Activated T-helper 17 cell treated with anti-CD3 and anti-CD28 coated beads, Interleukin-2, amount 50 U/mL, for 72 hours (primary cell): Measurements from ENCODE around the gene PTPRD. TPM values are rescaled to one million over a fixed set of nuclear protein-coding genes. Genes with fewer than 3 reads are reported as not detected.

Source experiments
- ATAC-seq: fragments of 150-1000 bp; cut with Tn5 transposase; replicated peaks from 2 replicates; pipeline ENCODE4 v1.10.0; 2021; ENCODE audit warnings: mild to moderate bottlenecking, moderate library complexity
- H3K27ac Mint-ChIP-seq: one replicate; pipeline ENCODE4 v1.8.0; 2022; ENCODE audit warnings: mixed read lengths
- H3K27me3 Mint-ChIP-seq: one replicate; pipeline ENCODE4 v1.8.0; 2022; ENCODE audit warnings: mixed read lengths
- H3K36me3 Mint-ChIP-seq: one replicate; pipeline ENCODE4 v1.8.0; 2022; ENCODE audit warnings: low read depth, mild to moderate bottlenecking, mixed read lengths
- H3K4me1 Mint-ChIP-seq: one replicate; pipeline ENCODE4 v1.8.0; 2022; ENCODE audit warnings: mixed read lengths
- H3K4me3 Mint-ChIP-seq: one replicate; pipeline ENCODE4 v1.8.0; 2022; ENCODE audit warnings: mild to moderate bottlenecking, mixed read lengths
- H3K9me3 Mint-ChIP-seq: one replicate; pipeline ENCODE4 v1.8.0; 2022; ENCODE audit warnings: mixed read lengths
- total RNA-seq, 2 donors: library from RNA; stranded (reverse); gene quantifications; one replicate each; pipeline ENCODE4 v1.2.3, GENCODE V29; 2022

The PTPRD gene
- total RNA-seq, 2 donors from 2014 or later, result 0.04 TPM; not detected in 1

- no peaks in the 10 kb centered on the region for H3K4me1 Mint-ChIP-seq
- H3K27ac Mint-ChIP-seq, result no peak overlapping the region
- no peaks in the 10 kb centered on the region for H3K27me3 Mint-ChIP-seq
- H3K36me3 Mint-ChIP-seq, result no peaks in the 10 kb centered on the region
- no peaks in the 10 kb centered on the region for H3K9me3 Mint-ChIP-seq
- no peak for ATAC-seq
- H3K4me3 Mint-ChIP-seq, result no peak overlapping the region
Measured at GRCh38 chr9:8555762-8556500, 2056.9 kb downstream of the PTPRD start.

GRCh38 chr9:8553444-8553843 is 2059.4 kb downstream of the PTPRD start:
- Mint-ChIP-seq H3K27me3 (no peaks in the 10 kb centered on the region), H3K27ac (no peak overlapping the region), H3K36me3 (no peaks in the 10 kb centered on the region), H3K9me3 (no peaks in the 10 kb centered on the region), H3K4me3 (no peak overlapping the region), H3K4me1 (no peaks in the 10 kb centered on the region)
- no peak for ATAC-seq

DNA sequence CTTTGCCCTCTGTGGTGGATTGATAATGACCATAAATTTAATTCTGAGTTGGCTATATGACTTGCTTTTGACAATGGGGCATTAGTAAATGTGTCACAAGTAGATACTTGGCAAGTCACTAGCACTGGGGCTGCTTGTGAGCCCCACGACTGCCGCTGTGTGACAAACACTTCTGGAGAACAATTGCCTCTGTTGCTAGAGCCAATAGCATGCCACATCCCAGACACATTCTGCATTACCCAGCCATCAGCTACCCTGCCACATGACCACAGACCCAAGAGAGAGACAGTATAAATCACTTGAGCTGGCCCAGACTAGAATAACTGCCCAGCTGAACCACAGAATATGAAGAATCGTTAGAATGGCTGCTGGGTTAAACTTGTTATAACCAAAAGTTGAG is 2060.1 kb downstream of the PTPRD start:
- no peaks in the 10 kb centered on the region for H3K27me3 Mint-ChIP-seq
- H3K4me3 Mint-ChIP-seq, result no peak overlapping the region
- no peak for ATAC-seq
- no peak overlapping the region for H3K27ac Mint-ChIP-seq
- H3K36me3 Mint-ChIP-seq, result no peaks in the 10 kb centered on the region
- H3K4me1 Mint-ChIP-seq, result no peaks in the 10 kb centered on the region
- H3K9me3 Mint-ChIP-seq, result no peaks in the 10 kb centered on the region

- H3K27me3 Mint-ChIP-seq, result no peaks in the 10 kb centered on the region
- no peak for ATAC-seq
- H3K36me3 Mint-ChIP-seq, result no peaks in the 10 kb centered on the region
- H3K4me3 Mint-ChIP-seq, result no peak overlapping the region
- no peaks in the 10 kb centered on the region for H3K4me1 Mint-ChIP-seq
- H3K27ac Mint-ChIP-seq, result no peak overlapping the region
- H3K9me3 Mint-ChIP-seq, result no peaks in the 10 kb centered on the region
Measured at GRCh38 chr9:8549214-8549613, 2063.6 kb downstream of the PTPRD start.

DNA sequence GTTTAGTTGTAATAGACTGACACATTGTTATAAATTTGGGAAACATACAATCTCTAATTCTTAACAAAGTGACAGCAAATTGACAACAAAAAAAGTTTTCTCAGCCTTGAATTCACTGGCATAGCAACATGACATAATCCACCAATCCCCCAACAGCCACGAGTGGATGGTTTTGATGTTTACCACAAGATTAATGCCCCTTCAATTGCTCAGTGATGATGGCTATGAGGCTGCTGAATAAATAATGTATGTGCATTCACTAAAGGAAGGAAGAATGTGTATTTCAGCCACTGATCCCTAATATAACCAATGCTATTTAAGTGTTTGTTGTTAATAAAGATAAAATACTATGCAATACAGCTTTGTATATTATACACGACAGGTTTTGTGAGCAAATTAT is 2069.6 kb downstream of the PTPRD start:
- no peak overlapping the region for H3K4me3 Mint-ChIP-seq
- H3K27me3 Mint-ChIP-seq, result no peaks in the 10 kb centered on the region
- H3K9me3 Mint-ChIP-seq, result no peaks in the 10 kb centered on the region
- H3K27ac Mint-ChIP-seq, result no peak overlapping the region
- no peaks in the 10 kb centered on the region for H3K4me1 Mint-ChIP-seq
- H3K36me3 Mint-ChIP-seq, result no peaks in the 10 kb centered on the region
- no peak for ATAC-seq

GRCh38 chr9:8542537-8542936 is 2070.3 kb downstream of the PTPRD start:
- Mint-ChIP-seq H3K4me1 (no peaks in the 10 kb centered on the region), H3K27ac (no peak overlapping the region), H3K9me3 (no peaks in the 10 kb centered on the region), H3K27me3 (no peaks in the 10 kb centered on the region), H3K36me3 (no peaks in the 10 kb centered on the region), H3K4me3 (no peak overlapping the region)
- no peak for ATAC-seq

DNA sequence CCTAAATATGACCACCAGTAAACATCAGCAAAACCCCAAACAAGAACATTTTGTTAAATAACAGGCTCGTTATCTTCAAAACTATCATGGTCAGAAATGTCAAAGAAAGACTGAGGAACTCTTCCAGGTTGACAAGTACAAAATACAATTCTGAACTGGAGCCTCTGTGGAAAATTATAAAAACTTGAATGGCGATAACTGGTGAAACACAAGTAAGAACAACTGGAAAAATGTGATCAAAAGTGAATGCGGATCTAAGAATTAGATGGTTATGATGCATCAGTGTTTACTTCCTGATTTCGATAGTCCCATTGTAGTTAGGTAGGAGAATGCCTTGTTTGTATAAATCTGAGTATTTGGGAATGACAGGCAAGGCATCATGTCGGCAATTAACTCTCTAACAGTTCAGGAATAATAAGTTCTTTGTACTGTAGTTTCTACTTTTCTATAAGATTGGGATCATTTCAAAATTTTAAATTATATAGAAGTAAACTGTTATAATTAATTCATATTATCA is 2073.1 kb downstream of the PTPRD start:
- Mint-ChIP-seq H3K4me3 (no peak overlapping the region), H3K4me1 (no peaks in the 10 kb centered on the region), H3K27ac (no peak overlapping the region), H3K9me3 (no peaks in the 10 kb centered on the region), H3K36me3 (no peaks in the 10 kb centered on the region), H3K27me3 (no peaks in the 10 kb centered on the region)
- ATAC-seq, result no peak

GRCh38 chr9:8536845-8537244 is 2076.0 kb downstream of the PTPRD start:
- Mint-ChIP-seq H3K4me1 (no peaks in the 10 kb centered on the region), H3K27me3 (no peaks in the 10 kb centered on the region), H3K36me3 (no peaks in the 10 kb centered on the region), H3K4me3 (no peak overlapping the region), H3K9me3 (no peaks in the 10 kb centered on the region), H3K27ac (no peak overlapping the region)
- no peak for ATAC-seq

- Mint-ChIP-seq H3K4me1 (no peaks in the 10 kb centered on the region), H3K9me3 (no peaks in the 10 kb centered on the region), H3K27ac (no peak overlapping the region), H3K4me3 (no peak overlapping the region), H3K36me3 (no peaks in the 10 kb centered on the region), H3K27me3 (no peaks in the 10 kb centered on the region)
- ATAC-seq, result no peak
Measured at GRCh38 chr9:8534828-8535227, 2078.0 kb downstream of the PTPRD start.

- Mint-ChIP-seq H3K36me3 (no peaks in the 10 kb centered on the region), H3K4me1 (no peaks in the 10 kb centered on the region), H3K9me3 (no peaks in the 10 kb centered on the region), H3K27me3 (peaks cover 2% of the 10 kb centered on the region), H3K4me3 (no peak overlapping the region), H3K27ac (no peak overlapping the region)
- no peak for ATAC-seq
Measured at GRCh38 chr9:8533681-8534080, 2079.1 kb downstream of the PTPRD start.

DNA sequence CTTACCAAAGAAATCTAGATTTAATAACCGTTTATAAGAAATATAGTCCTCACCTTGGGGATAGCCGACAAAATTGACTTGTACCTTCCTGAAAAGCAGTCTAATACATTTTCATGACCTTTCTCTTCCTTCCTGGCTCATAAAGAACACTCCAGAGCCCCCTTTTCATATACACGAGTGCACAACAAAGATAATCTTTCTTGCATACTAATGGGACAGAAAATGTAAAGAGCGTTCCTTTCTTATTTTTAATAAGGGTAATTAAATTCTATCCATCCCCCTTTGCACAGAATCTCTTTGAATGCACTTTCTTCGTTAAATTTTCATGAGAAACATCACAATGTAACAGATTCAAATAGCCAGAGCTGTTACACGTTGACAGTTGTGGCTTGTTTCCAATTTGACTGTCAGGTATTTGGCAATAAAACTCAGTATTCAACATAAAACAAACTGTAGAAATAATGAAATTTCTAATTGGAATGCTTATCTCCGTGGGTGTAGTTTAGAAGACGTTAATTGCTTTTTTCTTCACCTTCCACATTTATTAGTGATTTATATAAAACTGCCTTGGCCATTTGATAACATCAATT is 2080.9 kb downstream of the PTPRD start:
- H3K4me1 Mint-ChIP-seq, result no peaks in the 10 kb centered on the region
- no peak for ATAC-seq
- no peak overlapping the region for H3K27ac Mint-ChIP-seq
- no peaks in the 10 kb centered on the region for H3K36me3 Mint-ChIP-seq
- peaks cover 3% of the 10 kb centered on the region for H3K27me3 Mint-ChIP-seq
- no peaks in the 10 kb centered on the region for H3K9me3 Mint-ChIP-seq
- no peak overlapping the region for H3K4me3 Mint-ChIP-seq

DNA sequence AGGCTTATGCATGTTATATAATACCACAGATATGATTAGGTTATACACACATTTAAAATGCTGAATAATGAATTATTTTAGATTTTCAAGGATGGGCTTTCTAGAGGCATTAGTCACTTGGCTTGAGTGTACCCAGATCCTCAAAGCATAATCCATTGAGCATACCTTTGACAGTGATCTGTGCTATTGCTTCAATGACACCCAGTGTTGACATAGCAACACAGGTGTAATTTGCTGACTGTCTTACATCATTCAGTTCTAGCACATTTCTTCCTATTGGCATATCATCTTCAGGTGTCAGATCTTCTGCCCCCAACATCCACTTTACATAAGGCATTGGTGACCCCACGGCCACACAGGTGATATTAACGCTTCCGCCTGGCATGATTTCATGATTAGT is 2091.7 kb downstream of the PTPRD start:
- no peak overlapping the region for H3K4me3 Mint-ChIP-seq
- no peak overlapping the region for H3K27ac Mint-ChIP-seq
- H3K9me3 Mint-ChIP-seq, result no peaks in the 10 kb centered on the region
- H3K36me3 Mint-ChIP-seq, result no peaks in the 10 kb centered on the region
- H3K27me3 Mint-ChIP-seq, result peaks cover 3% of the 10 kb centered on the region
- H3K4me1 Mint-ChIP-seq, result no peaks in the 10 kb centered on the region
- ATAC-seq, result no peak

- Mint-ChIP-seq H3K27ac (no peak overlapping the region), H3K27me3 (peaks cover 4% of the 10 kb centered on the region), H3K36me3 (no peaks in the 10 kb centered on the region), H3K4me3 (no peak overlapping the region), H3K4me1 (no peaks in the 10 kb centered on the region), H3K9me3 (no peaks in the 10 kb centered on the region)
- no peak for ATAC-seq
Measured at GRCh38 chr9:8515748-8516147, 2097.1 kb downstream of the PTPRD start.

- Mint-ChIP-seq H3K9me3 (no peaks in the 10 kb centered on the region), H3K4me1 (no peaks in the 10 kb centered on the region), H3K27me3 (peaks cover 4% of the 10 kb centered on the region), H3K4me3 (no peak overlapping the region), H3K27ac (no peak overlapping the region), H3K36me3 (no peaks in the 10 kb centered on the region)
- ATAC-seq, result no peak
Measured at GRCh38 chr9:8514760-8515159, 2098.0 kb downstream of the PTPRD start.

DNA sequence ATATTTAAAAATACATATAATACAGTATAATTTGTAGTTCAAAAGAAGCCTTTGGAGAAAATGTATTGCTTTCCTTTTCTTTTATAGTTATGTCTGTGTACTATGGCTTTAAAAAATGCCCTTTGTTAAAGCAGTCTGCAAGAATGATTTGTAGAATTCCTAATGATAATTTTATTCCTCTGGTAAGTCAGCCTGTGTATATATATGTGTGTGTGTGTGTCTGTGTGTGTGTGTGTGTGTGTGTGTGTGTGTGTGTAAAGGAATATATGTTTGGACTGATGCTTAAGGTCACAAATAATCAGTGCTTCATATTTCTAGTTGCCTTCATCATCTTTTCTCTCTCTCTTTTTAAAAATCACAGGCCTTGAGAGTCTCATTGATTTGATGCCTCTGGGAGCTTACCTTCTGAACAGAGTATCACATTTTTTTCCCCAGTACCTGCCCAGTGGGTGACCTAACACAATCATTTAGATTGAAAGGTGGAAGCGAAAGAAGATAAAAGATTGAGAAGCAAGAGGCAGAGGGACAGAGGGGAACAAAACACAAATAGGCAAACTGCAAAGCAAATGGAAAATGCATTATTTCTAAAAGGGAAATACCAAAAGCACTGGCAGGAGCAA is 2104.0 kb downstream of the PTPRD start:
- Mint-ChIP-seq H3K36me3 (no peaks in the 10 kb centered on the region), H3K4me1 (no peaks in the 10 kb centered on the region), H3K27ac (no peak overlapping the region), H3K9me3 (no peaks in the 10 kb centered on the region), H3K27me3 (no peaks in the 10 kb centered on the region), H3K4me3 (no peak overlapping the region)
- no peak for ATAC-seq
